Stimulated activated naive CD8-positive, alpha-beta T cell treated with anti-CD3 and anti-CD28 coated beads, Interleukin-15, Interleukin-2, amounts not matched to agents 100 U/mL and 50 U/mL, for 24 hours (primary cell): ENCODE measurements around the gene SCUBE1.

Source experiments
- ATAC-seq: fragments of 150-1000 bp; cut with Tn5 transposase; one replicate; pipeline ENCODE4 v1.10.0; 2021
- DNase-seq: peaks from one replicate; pipeline ENCODE4 v3.0.0; 2021

SCUBE1 gene

GRCh38 chr22:43326331-43327156, 16.6 kb downstream of the SCUBE1 start:
- ATAC-seq (no peak), DNase-seq (no peak)

- DNase-seq (no peak), ATAC-seq (no peak)
Observed at GRCh38 chr22:43325176-43325575, 18.0 kb downstream of the SCUBE1 start.

- ATAC-seq: no peak
- DNase-seq: no peak
Observed at GRCh38 chr22:43320943-43321900, 21.9 kb downstream of the SCUBE1 start.

- no peak for ATAC-seq
- no peak for DNase-seq
Observed at GRCh38 chr22:43319661-43320486, 23.3 kb downstream of the SCUBE1 start.

GRCh38 chr22:43317239-43317638, 25.9 kb downstream of the SCUBE1 start:
- DNase-seq: no peak
- no peak for ATAC-seq

GRCh38 chr22:43315687-43316217, 27.4 kb downstream of the SCUBE1 start:
- no peak for ATAC-seq
- no peak for DNase-seq

- ATAC-seq (no peak), DNase-seq (no peak)
Observed at GRCh38 chr22:43314611-43315010, 28.6 kb downstream of the SCUBE1 start.

- ATAC-seq (no peak), DNase-seq (no peak)
Observed at GRCh38 chr22:43313890-43314474, 29.2 kb downstream of the SCUBE1 start.

- ATAC-seq (no peak), DNase-seq (no peak)
Observed at GRCh38 chr22:43313244-43313889, 29.8 kb downstream of the SCUBE1 start.

GRCh38 chr22:43312608-43313007, 30.6 kb downstream of the SCUBE1 start:
- ATAC-seq (no peak), DNase-seq (no peak)

- no peak for ATAC-seq
Observed at GRCh38 chr22:43310798-43311197, 32.4 kb downstream of the SCUBE1 start.

GRCh38 chr22:43310311-43310710, 32.9 kb downstream of the SCUBE1 start:
- ATAC-seq: no peak
- DNase-seq: no peak

More at GRCh38 chr22:43310798-43311197, 32.4 kb downstream of the SCUBE1 start:
- no peak for DNase-seq

- DNase-seq (no peak), ATAC-seq (no peak)
Observed at GRCh38 chr22:43308836-43309235, 34.3 kb downstream of the SCUBE1 start.

GRCh38 chr22:43308060-43308830, 34.9 kb downstream of the SCUBE1 start:
- DNase-seq (no peak), ATAC-seq (no peak)

GRCh38 chr22:43305806-43306205, 37.4 kb downstream of the SCUBE1 start:
- no peak for DNase-seq

GRCh38 chr22:43304831-43305590, 38.2 kb downstream of the SCUBE1 start:
- DNase-seq (no peak), ATAC-seq (no peak)

More at GRCh38 chr22:43305806-43306205, 37.4 kb downstream of the SCUBE1 start:
- ATAC-seq: no peak

- no peak for ATAC-seq
Observed at GRCh38 chr22:43303751-43304150, 39.4 kb downstream of the SCUBE1 start.

GRCh38 chr22:43303166-43303565, 40.0 kb downstream of the SCUBE1 start:
- no peak for DNase-seq

More at GRCh38 chr22:43303751-43304150, 39.4 kb downstream of the SCUBE1 start:
- DNase-seq: no peak

GRCh38 chr22:43302531-43303041, 40.6 kb downstream of the SCUBE1 start:
- no peak for DNase-seq
- no peak for ATAC-seq

More at GRCh38 chr22:43303166-43303565, 40.0 kb downstream of the SCUBE1 start:
- ATAC-seq: no peak
